Uterus (tissue), 4 donors: Measurements from ENCODE around the gene BMPR1B. TPM values are rescaled to one million over a fixed set of nuclear protein-coding genes. Genes with fewer than 3 reads are reported as not detected.
"Not testable (repeated sequence)": the region's sequence is repeated elsewhere in the genome, so short reads cannot be mapped to it uniquely, and the experiment has no call there.

Source experiments
- DNase-seq, 2 donors: peaks; one replicate each; pipeline ENCODE4 v3.0.0-alpha.2; 2019 to 2020
- H3K27ac ChIP-seq, 2 donors: fragments of 200-600 bp; sonication (generic); 1 replicate in 1 of 2; 2 replicates in 1 of 2; pipeline ENCODE4 v1.5.1; 2016 to 2018
- H3K27me3 ChIP-seq, 2 donors: fragments of 200-600 bp; sonication (generic); one replicate each; pipeline ENCODE4 v1.5.1; 2018 to 2019; ENCODE audit warnings: control low read depth in 1 of 2
- H3K36me3 ChIP-seq, 2 donors: fragments of 200-600 bp; sonication (generic); one replicate each; pipeline ENCODE4 v1.5.1; 2019; ENCODE audit warnings: control low read depth in 1 of 2
- H3K4me1 ChIP-seq, 2 donors: fragments of 200-600 bp; sonication (generic); one replicate each; pipeline ENCODE4 v1.5.1; 2018 to 2019; ENCODE audit warnings: control low read depth in 1 of 2
- H3K4me3 ChIP-seq, 2 donors: fragments of 200-600 bp; sonication (generic); 1 replicate in 1 of 2; 2 replicates in 1 of 2; pipeline ENCODE4 v1.5.1; 2018 to 2019; ENCODE audit warnings: mild to moderate bottlenecking in 1 of 2
- H3K9me3 ChIP-seq, 2 donors: fragments of 200-600 bp; sonication (generic); one replicate each; pipeline ENCODE4 v1.5.1; 2019; ENCODE audit warnings: control low read depth in 1 of 2
- CTCF ChIP-seq, 4 experiments: fragments of 200-600 bp in 2 of 4; fragments of 450-650 bp in 2 of 4; sonication (generic) in 2 of 4; IDR thresholded peaks; one replicate each; pipeline ENCODE4 v1.5.1; 2016 to 2019; ENCODE audit warnings: antibody characterized with exemption in 4 of 4, mild to moderate bottlenecking in 2 of 4, moderate library complexity in 1 of 4
- POLR2A ChIP-seq, 2 donors: fragments of 450-650 bp; IDR thresholded peaks; one replicate each; pipeline ENCODE4 v1.6.1; 2016; ENCODE audit warnings: antibody characterized with exemption in 2 of 2, mild to moderate bottlenecking in 1 of 2, moderate library complexity in 1 of 2
- intact Hi-C: fragments of 100-400 bp; cut with DNase I; formaldehyde crosslinking; loops from one replicate; pipeline ENCODE4 v1.15.1; 2023; ENCODE audit warnings: low total_unique reads
- total RNA-seq, 4 donors: library from RNA; depleted of rRNA in 3 of 4; stranded (reverse); fragments of >200 nt in 3 of 4; gene quantifications; one replicate each; pipeline versions ENCODE4 v1.1.0 to v1.2.4, GENCODE V29; 2014 to 2023
- donor health status: DM: yes; HTN: yes; CAD: no.

Gene BMPR1B
- total RNA-seq, 4 donors from 2014 or later: under 0.01 to 13.6 (median 3.3) TPM

- intact Hi-C loops: no loop called here
- H3K36me3 ChIP-seq: no peaks in the 10 kb centered on the region
- DNase-seq: no peak
- no peaks in the 10 kb centered on the region for H3K9me3 ChIP-seq
- no peaks in the 10 kb centered on the region for H3K4me1 ChIP-seq
- TF ChIP-seq POLR2A (IDR thresholded peaks at IDR 0.05) (no peak), CTCF (IDR thresholded peaks at IDR 0.05) (no peak)
- H3K4me3 ChIP-seq: no peak overlapping the region
- no peaks in the 10 kb centered on the region for H3K27me3 ChIP-seq
- H3K27ac ChIP-seq: no peak overlapping the region
Observed at GRCh38 chr4:95122001-95122400, 364.2 kb downstream of the BMPR1B start.

GRCh38 chr4:95124906-95125504, 367.2 kb downstream of the BMPR1B start:
- no peaks in the 10 kb centered on the region for H3K4me1 ChIP-seq
- no peak overlapping the region for H3K4me3 ChIP-seq
- intact Hi-C loops: no loop called here
- no peaks in the 10 kb centered on the region for H3K27me3 ChIP-seq
- no peak overlapping the region for H3K27ac ChIP-seq
- TF ChIP-seq POLR2A (IDR thresholded peaks at IDR 0.05) (no peak), CTCF (IDR thresholded peaks at IDR 0.05) (peak in 3 of 4 experiments; percentile 31 to 36 (median 34))
- no peaks in the 10 kb centered on the region for H3K9me3 ChIP-seq
- DNase-seq: peak in 1 of 2 donors; percentile 12
- H3K36me3 ChIP-seq: no peaks in the 10 kb centered on the region

GRCh38 chr4:95129031-95129430, 371.3 kb downstream of the BMPR1B start:
- no peaks in the 10 kb centered on the region for H3K4me1 ChIP-seq
- no peaks in the 10 kb centered on the region for H3K36me3 ChIP-seq
- TF ChIP-seq CTCF (IDR thresholded peaks at IDR 0.05) (no peak), POLR2A (IDR thresholded peaks at IDR 0.05) (no peak)
- DNase-seq: no peak
- no peak overlapping the region for H3K4me3 ChIP-seq
- no peak overlapping the region for H3K27ac ChIP-seq
- intact Hi-C loops: no loop called here
- H3K9me3 ChIP-seq: no peaks in the 10 kb centered on the region
- H3K27me3 ChIP-seq: no peaks in the 10 kb centered on the region

- H3K36me3 ChIP-seq: no peaks in the 10 kb centered on the region
- H3K9me3 ChIP-seq: no peaks in the 10 kb centered on the region
- no peak overlapping the region for H3K27ac ChIP-seq
- peak; percentile 14 to 49 for DNase-seq
- intact Hi-C loops: no loop called here
- TF ChIP-seq POLR2A (IDR thresholded peaks at IDR 0.05) (no peak), CTCF (IDR thresholded peaks at IDR 0.05) (no peak)
- no peaks in the 10 kb centered on the region for H3K4me1 ChIP-seq
- H3K4me3 ChIP-seq: no peak overlapping the region
- H3K27me3 ChIP-seq: no peaks in the 10 kb centered on the region
Observed at GRCh38 chr4:95129821-95130311, 372.1 kb downstream of the BMPR1B start.

- intact Hi-C loops, H3K9me3 ChIP-seq, DNase-seq, H3K36me3 ChIP-seq, H3K4me3 ChIP-seq, H3K27ac ChIP-seq, H3K4me1 ChIP-seq, H3K27me3 ChIP-seq: not testable (repeated sequence)
Observed at GRCh38 chr4:95134016-95134415, 376.3 kb downstream of the BMPR1B start.

GRCh38 chr4:95139424-95139823, 381.7 kb downstream of the BMPR1B start:
- H3K9me3 ChIP-seq, H3K36me3 ChIP-seq, H3K4me3 ChIP-seq, H3K27me3 ChIP-seq, DNase-seq, H3K27ac ChIP-seq, intact Hi-C loops, H3K4me1 ChIP-seq: not testable (repeated sequence)
